AML-193 (cell line): ENCODE data around the gene IL1RAP.

Experiments
- DNase-seq, 2 experiments: peaks; one replicate each; lab custom pipeline; 2025; lab: John Stamatoyannopoulos, UW

IL1RAP gene

DNA sequence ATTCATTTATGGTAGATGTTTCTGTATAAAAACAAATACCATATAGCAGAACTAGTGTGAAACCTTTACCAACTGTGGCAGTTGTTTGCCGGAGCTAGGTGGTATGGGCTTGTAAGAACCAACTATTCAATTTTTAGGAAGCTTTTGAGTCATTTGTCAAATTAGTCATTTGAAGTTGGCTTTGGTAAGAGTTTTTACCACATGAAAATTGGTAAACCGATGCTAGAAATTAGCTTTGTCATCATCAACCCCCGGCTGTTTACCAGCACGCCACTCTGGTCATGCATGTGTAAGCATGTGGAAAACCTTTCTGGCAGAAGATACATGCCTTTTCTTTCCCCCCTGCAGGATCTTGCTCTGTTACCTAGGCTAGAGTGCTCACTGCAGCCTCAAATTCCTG lies 63.3 kb downstream of the IL1RAP start:
- DNase-seq: no peak

DNA sequence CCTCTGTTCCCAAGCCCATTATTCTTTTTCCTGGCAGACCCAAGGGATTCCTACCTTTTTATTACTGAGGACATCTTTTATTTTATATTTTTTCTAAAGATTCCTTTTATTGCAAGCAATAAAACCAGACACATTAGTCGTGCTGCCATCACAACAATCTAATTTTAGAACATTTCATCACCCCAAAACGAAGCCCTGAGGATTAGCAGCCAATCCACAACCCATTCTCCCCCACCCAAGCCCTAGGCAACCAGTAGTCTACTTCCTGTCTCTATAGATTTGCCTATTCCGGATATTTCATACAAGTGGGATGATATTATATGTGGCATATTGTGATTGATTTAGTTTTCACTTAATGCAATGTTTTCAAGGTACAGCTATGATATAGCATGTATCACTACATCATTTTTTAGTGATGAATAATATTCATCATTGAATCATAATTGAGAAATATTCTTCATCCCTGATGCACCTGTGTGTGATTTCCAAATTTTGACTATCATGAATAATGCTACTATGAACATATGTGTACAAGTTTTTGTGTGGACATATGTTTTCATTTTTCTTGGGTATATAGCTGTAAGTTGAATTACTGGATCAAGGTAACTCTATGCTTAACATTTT lies 65.7 kb downstream of the IL1RAP start:
- no peak for DNase-seq

- no peak for DNase-seq
These were observed 66.5 kb downstream of the IL1RAP start for GRCh38 chr3:190580417-190580816.

DNA sequence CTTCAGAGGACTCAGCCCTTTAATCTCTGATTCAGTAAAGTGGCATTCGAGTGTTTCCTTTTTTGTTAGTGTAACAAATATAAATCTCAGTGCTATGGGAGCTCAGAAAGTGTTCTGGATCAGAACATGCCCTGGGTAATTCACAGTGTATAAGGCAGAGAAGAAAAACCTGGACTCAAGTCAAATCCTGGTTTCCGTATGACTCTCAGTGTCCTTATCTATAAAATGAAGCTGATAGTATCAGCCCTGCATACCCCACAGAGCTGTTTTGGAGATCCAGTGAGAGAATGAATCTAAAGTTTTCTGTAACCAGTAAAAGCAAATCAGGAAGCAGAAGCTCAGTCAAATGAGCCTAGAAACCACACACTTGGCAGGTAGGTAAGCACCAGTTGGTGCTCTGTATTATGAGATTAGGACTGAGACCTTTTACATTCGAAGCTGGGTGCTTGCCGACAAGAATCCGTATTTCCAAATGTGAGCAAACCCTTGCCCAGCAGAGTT lies 67.2 kb downstream of the IL1RAP start:
- no peak for DNase-seq

DNA sequence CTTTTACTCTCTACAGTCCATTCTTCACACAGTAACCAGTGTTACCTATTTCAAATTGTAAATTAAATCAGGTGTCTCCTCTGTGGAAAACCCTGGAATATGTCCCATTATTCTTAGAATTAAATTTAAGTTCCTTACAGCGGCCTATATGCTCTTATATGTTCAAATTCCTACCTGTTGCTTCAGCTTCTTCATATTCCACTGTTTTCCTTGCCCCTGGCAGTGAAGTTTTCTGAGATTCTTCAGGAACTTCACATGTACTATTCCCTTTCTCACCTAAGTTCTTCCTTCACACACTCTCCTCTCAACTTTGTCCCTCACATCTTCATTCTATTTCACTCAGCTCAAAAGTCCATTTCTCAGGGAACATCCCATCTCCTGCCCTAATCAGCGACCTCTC lies 68.8 kb downstream of the IL1RAP start:
- no peak for DNase-seq

DNA sequence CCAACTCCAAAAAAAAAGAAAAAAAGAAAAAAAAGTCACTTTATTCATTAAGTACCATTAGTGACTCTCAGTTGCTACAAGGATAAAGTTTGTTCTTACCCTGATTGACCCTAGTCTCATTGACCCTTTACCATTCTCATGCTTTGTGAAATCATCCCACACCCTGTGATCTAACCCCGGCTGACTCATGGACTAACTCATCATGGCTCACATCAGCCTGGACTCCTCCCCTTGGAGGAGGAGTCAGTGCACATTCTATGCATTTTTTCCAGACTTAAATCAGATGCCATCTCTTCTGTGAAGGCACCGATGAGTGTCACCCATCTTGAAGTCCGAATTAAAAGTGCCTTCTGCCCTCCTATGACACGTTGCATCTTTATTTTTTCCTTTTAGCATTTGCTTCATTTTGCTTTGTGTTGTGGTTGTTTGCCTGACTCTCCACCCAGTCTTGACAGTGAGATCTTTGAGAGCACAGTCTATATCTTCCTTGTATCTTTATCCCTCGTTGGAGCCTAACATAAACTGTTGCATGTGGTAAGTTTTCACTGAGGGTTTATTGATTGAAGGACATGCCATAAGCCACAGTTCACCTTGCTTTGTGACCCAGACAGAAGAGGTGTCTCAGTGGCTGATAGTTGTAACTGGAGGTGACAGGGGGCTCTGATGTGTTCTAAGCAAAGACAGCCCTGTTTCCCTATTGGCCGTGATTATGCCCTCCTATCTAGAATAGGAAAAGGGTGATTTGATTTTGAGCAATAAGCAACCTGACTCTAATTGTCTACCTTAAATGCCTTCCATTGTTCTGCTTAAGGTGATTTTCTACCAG lies 72.1 kb downstream of the IL1RAP start:
- peak; percentile 22 to 25 for DNase-seq

DNA sequence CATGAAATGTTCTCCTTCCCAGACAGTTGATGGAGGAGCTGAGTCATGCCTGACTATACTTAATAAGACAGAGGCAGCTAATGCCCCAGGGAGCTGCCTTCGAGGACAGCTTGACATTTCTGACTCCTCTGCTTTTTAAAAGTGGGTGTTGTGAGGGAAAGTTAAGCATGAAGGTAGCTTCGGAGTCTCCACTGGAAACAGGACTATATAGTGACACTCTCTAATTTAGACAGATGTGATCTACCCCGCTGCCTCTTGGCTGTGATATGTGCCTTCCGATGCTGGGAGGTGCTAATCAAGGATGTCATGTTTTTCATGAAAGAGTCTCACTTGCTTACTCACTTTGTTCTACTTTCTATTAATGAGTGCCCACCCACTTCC lies 72.7 kb downstream of the IL1RAP start:
- no peak for DNase-seq

DNA sequence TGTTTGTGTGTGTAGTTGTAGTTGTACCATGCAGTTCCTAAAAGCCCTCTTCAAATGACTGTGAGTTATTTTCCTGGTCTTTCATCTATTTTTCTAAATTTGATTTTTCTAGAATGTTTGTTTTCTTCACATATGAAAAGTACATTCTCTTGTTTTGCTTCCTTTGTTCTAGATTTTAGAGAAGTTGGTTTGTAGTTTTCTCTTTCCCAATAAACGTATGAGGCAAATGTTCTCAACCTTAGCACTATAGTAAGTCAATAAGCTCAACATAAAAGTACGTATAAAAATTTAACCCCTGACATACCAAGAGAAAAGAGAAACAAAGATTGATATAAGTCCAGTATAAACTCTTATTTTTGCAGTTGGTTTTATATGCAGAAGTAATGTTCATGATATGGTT lies 74.7 kb downstream of the IL1RAP start:
- DNase-seq: no peak

- no peak for DNase-seq
These were observed 75.4 kb downstream of the IL1RAP start for GRCh38 chr3:190589326-190589725.

- no peak for DNase-seq
These were observed 77.2 kb downstream of the IL1RAP start for GRCh38 chr3:190591080-190591479.

GRCh38 chr3:190593075-190593474 lies 79.2 kb downstream of the IL1RAP start:
- DNase-seq: no peak

- no peak for DNase-seq
These were observed 80.3 kb downstream of the IL1RAP start for GRCh38 chr3:190594171-190594570.

DNA sequence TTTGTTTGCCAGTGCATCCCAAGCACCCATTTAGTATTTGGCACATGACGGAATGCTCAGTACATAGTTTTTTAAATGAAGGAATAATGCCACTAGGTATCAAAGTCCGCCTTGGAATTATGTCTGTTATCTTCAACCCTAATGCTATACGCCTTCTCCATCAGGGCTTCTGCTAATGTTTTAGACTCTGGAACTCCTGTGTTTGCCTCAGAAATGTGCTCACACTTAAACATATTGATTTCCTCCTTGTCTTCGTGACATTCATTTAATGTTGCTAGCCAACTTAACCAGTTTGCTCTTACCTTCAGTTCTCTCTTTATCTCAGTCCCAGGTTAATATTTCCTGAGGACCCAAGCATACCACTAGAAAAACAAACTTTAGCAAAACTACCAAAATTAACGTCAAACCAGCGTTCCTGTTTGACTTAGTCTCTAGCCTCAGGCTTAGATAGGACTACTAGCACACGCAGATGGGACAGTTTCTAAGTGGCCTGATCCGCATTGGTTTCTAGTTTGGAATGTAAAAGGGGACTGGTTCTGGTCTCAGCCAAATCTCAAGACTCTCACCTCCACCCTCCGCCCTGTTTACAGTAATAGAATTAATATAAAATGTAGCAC lies 81.4 kb downstream of the IL1RAP start:
- DNase-seq: no peak

- DNase-seq: no peak
These were observed 81.9 kb downstream of the IL1RAP start for GRCh38 chr3:190595807-190596206.

GRCh38 chr3:190596349-190597285 lies 82.7 kb downstream of the IL1RAP start:
- DNase-seq: no peak

GRCh38 chr3:190597291-190597690 lies 83.4 kb downstream of the IL1RAP start:
- no peak for DNase-seq

- no peak for DNase-seq
These were observed 87.7 kb downstream of the IL1RAP start for GRCh38 chr3:190601622-190602021.

DNA sequence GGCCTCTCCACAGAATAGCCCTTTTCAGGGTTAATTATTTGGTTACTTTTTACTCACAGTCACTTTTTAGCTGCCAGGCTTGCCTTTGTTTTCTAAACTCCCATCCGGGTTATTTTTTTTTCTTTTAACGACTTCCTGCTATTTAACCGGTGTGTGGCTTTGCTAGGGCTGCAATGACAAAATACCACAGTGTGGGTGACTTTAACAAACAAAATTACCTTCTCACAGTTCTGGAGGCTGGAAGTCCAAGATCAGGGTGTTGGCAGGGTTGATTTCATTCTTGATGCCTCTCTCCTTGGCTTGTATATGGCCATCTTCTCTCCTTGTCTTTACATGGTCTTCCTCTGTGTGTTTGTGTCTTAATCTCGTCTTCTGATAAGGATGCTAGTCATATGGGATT lies 91.5 kb downstream of the IL1RAP start:
- DNase-seq: no peak

- no peak for DNase-seq
These were observed 92.7 kb downstream of the IL1RAP start for GRCh38 chr3:190606596-190606995.

GRCh38 chr3:190607021-190607420 lies 93.1 kb downstream of the IL1RAP start:
- DNase-seq: no peak

- DNase-seq: no peak
These were observed 95.1 kb downstream of the IL1RAP start for GRCh38 chr3:190608850-190609589.
